ENCODE data around the gene MPP2.
"Not testable (repeated sequence)": the region's sequence is repeated elsewhere in the genome, so short reads cannot be mapped to it uniquely, and the experiment has no call there.

MPP2 gene

DNA sequence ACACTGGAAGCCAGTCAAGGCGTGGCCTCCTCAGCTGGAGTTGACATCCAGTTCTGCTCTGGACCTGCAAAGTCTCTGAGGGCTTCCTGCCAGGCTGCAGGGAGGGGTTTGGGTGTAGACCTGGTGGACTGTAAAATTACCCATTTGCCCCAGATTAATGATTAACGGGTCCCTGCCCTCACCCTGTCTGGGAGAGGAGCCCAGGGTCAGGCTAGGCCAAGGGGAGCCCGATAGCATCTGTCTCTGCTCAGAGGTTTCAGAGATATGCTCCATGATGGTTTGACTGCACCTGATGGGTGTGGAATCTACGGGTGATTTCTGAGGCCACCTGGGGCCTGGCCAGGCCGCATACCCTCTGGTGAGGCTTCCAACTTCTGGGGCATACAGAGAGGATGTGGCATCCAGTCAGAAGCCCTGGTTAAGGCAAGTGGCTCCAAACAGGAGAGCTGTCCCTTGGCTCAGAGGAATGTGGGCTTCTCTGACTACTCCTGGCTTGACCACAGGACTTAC lies 23.8 kb upstream of the MPP2 start:
- DNase-seq (ENCODE audit: low read depth in 2 of 2) = no peak

DNA sequence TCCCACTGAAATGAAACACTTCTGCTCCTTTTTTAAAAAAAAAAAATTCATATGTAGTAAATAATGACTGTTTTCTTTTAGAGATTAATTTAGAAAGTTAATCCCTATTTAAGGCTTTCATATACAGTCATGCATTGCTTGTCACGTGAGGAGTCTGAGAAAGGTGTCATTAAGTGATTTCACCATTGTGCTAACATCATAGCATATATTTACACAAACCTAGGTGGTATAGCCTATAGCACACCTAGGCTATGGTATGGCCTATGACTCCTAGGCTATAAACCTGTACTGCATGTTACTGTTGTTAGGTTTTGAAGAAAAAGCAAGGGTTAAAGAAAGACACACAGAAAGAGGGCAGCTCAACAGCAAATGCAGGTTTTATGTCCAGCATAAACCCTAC lies 21.3 kb upstream of the MPP2 start:
- DNase-seq (ENCODE audit: low read depth in 2 of 2) = no peak

DNA sequence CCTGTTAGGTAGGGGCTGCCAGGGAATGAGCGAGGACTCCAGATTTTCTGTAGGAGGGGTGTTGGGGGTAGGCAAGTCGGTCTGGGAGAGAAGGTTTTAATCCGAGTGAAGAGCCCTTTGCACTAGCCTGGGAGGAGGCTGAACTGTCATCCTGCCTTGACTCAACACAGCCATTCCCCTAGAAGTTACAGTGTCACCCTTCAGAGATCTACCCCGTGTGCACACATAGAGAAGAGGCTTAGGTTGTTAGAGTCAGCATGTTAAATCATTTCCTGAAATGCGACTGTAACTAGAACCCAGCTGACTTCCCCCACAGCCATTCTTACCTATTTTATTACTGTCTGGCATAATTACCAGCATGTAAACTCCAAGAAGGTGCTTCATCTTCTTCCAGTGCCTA lies 20.6 kb upstream of the MPP2 start:
- DNase-seq (ENCODE audit: low read depth in 2 of 2) = not testable (repeated sequence)

DNA sequence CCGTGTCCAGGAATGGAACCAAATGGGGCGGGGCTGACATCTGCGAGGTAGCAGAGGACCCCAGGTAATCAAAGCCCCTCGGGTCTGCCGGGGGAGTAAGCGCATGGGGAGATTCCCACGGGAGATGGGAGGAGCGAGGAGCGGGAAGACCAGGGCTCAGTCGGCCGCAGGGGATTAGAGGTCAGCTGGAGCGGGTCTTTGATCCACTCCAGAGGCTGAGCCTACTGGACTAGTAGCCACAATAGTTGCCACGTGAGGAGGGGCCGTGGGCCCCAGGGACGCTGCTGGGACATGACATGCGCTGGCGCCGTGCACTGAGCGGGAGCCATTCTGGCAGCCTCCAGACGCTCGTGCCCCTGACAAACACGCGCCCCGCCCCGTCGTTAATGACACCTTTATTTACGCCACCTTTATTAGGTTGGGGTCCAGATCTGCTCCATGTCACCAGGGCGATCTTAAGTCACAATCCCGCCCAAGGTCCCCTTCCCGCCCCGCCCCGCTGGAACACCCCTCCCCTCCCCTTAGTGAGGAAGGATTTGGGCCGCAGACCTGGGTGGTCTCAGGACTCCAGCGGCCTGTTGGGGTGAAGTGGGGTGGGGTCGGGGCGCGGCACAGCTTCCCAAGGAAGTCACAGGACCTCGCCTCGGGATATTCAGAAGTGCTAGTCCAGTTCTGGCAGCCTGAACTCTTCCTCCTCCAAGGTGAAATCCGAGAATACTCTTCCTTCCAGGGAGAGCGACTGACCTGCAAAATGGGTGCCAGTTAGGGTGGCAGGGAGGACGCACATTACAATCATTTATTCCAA lies 19.9 kb upstream of the MPP2 start:
- DNase-seq (ENCODE audit: low read depth in 2 of 2) = no peak

DNA sequence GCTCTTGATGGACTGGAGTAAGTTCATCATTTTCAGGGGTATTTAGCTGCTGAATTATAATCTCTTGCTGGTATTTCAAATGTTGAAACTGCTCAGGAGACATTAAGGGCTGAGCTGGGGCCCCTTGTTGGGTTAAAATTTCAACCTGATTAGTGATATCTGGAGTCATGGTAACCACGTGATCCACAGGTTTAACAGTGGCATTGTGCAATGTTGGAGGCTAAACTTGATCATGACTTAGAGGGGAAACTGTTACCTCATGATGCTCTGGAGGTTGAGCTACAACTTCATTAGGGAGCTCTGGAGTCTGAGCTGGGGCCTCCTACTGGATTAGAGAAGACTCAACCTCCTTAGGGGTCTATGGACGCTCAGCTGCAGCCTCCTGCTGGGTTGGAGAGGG lies 17.2 kb upstream of the MPP2 start:
- DNase-seq (ENCODE audit: low read depth in 2 of 2) = no peak

DNA sequence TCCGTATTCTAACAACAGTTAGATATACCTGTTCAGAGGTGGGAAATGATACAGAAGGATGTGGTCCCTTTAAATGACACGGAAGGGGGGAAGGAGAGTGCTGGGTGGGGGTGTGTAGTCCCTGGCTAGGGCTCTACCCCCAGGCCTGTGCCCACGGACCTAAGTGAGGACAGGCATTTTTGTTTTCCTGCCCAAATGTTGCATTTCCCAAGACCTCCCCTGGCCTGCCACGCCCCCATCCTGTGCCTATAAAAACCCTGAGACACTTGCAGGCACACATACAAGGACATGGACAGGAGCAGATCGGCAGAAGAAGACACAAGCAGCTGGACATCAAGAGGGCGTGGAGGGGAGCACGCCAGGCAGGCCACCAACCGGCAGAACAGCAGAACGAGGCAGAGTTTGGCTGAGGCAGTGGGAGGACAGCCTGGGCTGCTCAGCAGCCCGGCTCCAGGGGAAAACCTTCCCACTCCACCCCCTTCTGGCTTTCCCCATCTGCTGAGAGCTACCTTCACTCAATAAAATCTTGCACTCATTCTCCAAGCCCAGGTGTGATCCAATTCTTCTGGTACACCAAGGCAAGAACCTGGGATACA lies 13.3 kb upstream of the MPP2 start:
- no peak for DNase-seq (ENCODE audit: low read depth in 2 of 2)

DNA sequence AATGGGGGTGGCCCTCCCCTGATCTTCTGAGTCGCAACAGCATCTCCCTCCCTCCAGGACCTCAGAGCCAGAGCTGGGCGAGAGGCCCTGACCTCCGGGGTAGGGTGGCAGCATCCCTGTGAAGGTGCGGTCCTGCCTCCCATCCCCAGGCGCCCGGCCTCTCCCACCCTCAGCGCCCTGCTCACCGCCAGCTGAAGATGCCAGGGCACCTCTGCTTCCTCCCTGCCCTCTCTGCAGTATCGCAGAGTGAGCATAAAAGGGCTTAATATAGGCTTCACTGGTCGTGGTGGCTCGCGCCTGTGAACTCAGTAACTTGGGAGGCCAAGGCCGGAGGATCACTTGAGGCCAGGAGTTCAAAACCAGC lies 10.7 kb upstream of the MPP2 start:
- DNase-seq (ENCODE audit: low read depth in 2 of 2) = no peak

DNA sequence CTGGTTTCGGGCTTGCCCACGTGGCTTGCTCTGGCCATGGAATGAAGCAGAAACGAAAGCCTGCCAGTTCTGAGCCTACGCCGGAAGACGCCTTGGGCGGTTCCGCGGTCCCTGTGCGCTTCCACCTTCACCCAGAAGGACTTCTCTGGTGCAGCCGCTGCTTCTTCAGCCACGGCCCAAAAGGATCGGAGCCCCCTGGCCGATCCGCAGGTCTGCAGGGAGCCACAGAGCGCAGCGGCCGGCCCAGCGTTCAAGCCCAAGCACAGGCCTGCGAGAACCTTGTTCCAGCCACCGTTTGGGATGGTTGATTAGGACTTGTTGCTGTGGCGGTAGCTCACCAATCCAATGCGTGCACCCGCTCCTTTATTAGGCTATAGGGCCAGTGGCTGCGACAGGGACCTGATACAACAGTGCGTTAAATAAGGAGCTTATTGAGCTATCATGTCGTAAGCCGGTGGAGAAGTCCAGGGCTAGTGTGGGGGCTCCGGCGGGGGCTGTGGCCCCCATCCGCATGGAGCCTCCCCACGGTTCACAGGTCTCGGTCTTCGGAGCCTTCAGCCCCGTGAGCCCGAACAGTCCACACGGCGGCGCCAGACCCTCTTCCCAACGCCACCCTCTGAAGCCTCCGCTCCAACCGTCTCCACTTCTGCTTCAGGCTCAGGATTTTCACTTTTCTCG lies 10.2 kb upstream of the MPP2 start:
- peak in 1 of 2 donors; percentile 18 for DNase-seq (ENCODE audit: low read depth in 2 of 2)

DNA sequence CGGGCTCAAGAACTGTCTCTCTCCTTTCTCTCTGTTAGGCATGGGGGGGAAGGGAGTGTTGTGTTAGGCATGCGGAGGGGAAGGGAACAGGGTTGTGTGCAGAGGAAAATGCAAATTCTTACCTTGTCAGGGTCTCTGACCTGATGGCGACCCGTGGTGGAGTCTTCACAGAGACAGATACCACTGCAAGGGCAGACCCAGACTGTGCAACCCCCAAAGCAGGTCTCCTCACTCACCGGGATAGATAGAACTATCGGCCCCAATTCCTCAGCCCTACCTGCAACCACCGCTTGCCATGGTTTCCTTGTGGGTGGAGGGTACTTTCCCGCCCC lies 9.6 kb upstream of the MPP2 start:
- no peak for DNase-seq (ENCODE audit: low read depth in 2 of 2)

DNA sequence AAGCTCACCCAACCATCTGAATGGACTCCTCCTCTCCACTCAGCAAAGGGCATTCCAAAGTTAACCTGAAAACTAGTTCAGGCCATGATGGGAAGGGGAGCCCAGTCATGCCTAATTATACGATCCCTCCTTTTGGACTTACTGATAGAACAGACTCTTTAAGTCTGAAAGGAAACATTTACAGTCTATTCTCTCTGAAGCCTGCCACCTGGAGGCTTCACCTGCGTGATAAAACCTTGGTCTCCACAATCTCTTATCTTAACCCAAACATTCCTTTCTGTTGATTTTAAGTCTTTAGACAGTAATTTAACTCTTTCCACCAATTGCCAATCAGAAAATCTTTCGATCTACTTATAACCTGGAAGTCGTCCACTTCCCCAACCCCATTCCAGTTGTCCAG lies 9.0 kb upstream of the MPP2 start:
- DNase-seq (ENCODE audit: low read depth in 2 of 2) = no peak

DNA sequence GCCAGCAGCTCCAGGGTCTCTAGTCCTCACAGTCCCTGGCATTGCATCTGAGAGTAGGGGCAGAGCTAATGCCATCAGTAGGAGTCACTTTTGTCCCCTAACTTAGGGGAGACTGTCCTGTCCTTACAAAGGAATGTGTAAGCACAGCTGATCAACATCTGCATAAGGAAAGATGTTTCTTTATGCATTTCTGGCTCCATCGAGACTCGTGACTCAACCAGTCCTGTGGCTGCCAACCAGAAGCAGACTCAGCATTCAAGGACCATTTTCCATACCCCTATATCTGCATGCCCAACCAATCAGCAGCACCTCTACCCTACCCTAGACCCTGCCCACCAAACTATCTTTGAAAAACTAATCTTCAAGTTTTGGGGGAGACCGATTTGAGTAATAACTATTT lies 8.2 kb upstream of the MPP2 start:
- DNase-seq (ENCODE audit: low read depth in 2 of 2) = no peak

DNA sequence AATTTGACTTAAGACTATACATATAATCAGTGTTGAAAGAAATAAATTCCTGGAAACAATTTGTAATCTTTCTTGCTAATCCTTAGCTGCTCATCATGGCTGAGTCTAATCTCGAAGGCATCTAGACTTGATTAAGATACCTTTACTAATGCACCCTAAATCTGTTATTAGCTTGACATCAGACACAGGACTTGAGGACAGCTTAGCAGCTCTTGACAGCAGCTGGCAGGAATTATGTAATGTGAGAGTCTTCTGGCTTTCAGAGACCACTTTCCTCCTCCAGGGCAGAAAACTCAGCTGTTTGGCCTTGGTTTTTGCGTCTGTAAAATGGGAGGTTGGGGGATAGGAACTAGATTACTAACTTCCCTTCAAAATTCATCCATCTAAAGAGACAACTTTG lies 7.1 kb upstream of the MPP2 start:
- DNase-seq (ENCODE audit: low read depth in 2 of 2) = no peak

DNA sequence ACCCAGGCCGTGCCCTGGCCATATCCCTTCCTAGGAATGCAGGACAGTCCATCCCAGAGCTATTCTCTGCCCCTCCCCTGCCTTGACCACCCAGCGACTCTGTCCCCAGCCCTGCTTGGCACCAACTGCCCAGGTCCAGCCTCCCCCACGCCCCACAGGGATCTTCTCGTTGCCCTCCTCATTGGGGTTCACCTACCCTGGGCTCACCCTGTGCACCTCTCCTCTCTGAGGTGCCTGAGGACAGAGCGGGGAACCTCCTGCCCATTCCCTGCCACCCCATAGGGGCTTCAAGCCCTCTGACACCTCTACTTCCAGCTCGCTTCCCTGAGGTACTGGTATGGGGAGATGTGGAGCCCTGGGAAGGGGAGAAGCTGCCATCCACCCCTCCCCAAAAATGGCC lies 6.2 kb upstream of the MPP2 start:
- no peak for DNase-seq (ENCODE audit: low read depth in 2 of 2)

DNA sequence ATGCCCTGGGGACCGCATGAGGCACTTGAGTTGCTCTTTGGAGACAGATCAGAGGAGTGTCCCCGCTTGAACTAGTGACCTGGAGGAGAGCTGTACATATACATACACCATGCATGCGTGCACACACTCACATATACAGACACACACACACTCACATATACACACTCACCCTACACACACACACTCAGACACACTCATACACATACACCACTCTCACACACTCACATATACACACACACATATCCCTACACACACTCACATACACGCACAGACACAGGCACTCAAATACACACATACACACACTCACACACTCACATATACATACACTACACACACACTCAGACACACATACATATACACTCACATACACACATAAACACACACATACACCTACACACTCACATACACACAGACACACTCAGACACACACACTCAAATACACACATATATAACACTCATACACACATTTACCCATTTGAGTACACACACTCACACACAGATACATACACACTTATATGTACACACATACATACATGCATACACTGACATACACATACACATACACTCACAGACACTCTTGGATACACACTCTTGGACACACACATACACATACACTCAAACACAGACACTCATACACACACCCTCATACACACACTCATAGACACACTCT lies 5.4 kb upstream of the MPP2 start:
- DNase-seq (ENCODE audit: low read depth in 2 of 2) = no peak

DNA sequence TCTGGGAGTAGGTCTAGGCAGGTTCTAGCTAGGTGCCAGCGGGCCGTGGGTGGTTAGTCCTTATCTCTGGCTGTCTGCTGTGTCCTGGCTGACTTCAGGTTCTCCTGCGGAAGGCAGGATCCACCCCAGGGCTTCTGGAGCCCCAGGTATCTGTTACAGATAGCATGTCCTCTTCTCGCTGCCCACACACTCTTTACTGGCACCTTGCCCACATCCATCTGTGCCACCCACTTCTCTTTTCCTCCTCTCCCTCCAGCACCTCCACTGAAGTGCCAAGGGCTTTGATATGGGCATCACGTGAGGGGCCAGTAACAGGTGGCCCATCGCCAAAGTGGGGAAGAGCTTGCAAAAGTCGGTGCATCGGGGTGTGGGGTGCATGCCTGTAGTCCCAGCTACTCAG lies 4.6 kb upstream of the MPP2 start:
- DNase-seq (ENCODE audit: low read depth in 2 of 2) = no peak

DNA sequence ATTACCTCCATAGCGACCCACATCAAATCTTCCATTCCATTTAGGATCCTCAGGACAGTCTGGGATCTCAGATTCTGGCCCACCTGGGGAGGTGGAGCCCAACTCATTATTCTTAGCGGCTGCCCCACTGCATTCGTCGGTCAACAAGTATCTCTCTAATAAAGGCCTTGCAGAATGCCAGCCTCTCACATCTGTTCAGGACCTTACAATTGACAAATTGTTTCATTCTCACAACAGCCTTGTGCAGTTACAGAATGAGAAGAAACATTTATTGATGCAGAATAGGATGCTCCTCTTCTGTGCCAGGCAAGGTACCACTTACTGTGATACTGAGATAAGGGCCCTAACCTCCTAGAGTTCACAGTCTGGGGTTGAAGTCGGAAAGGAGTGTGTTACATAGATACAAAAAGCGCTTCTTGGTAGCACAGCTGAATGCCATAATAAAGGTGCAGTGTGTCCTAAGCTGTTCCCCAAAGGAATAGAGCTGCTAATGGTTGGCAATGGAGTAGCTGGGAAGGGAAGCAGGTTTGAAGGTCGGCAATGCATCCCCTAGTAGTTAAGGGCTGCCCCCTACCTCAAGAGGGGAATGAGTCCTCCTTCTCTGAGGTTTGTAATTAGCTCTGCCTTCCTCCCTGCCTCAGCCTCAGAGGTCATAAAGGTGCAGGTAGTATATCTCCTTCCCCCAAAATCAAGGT lies 2.3 kb upstream of the MPP2 start:
- DNase-seq (ENCODE audit: low read depth in 2 of 2) = no peak

DNA sequence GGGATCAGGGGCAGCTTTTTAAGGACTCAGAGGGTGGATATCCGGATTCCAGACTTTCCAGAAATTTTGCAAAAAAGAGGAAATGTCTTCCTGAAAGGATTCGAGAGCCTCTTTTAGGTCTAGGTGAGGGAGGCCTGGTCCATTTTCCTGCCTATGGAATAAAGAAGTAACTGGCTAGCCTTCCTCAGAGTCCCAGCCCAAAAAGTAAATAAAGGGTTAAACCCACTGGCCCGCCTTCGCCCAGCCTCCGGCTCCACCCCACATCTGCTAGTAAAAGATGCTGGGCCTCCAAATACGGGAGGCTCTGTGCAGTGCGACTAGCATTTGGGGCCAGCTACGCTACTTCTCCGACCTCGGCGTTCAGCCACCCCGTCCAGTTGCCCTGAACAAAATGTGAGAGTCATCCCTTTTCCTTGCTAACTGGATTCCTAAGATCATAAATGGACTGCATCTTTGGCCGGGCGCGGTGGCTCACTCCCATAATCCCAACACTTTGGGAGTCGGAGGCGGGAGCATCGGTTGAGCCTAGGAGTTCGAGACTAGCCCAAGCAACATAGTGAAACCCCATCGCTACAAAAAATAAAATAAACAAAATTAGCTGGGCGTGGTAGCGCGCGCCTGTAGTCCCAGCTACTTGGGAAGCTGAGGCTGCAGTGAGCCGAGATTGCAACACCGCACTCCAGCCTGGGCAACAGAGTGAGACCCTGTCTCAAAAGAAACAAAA lies 824 bp upstream of the MPP2 start:
- DNase-seq (ENCODE audit: low read depth in 2 of 2) = peak in 1 of 2 donors; percentile 35

DNA sequence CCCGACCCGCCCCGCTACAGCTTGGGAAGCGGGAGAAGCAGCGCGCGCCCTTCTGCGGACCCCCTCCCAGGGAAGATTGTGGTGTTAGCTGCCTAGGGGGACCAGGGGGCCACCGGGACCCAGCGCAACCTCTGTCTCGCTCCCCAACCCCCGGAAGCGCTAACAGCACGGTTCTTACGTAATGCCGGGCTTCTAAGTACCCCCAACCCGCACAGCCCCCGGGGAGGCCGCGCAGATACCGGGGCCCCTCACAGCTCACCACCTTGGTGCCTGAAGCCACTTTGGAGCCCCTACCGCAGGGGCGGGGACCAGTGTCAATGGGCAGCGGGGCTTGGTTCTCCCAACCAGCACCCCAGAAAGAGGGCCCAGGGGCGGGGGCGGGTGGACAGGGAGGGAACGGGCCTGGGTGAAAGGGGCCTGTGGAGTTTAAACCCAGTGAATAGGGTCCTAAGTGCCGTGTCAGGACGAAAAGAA lies 348 bp downstream of the MPP2 start:
- no peak for DNase-seq (ENCODE audit: low read depth in 2 of 2)

DNA sequence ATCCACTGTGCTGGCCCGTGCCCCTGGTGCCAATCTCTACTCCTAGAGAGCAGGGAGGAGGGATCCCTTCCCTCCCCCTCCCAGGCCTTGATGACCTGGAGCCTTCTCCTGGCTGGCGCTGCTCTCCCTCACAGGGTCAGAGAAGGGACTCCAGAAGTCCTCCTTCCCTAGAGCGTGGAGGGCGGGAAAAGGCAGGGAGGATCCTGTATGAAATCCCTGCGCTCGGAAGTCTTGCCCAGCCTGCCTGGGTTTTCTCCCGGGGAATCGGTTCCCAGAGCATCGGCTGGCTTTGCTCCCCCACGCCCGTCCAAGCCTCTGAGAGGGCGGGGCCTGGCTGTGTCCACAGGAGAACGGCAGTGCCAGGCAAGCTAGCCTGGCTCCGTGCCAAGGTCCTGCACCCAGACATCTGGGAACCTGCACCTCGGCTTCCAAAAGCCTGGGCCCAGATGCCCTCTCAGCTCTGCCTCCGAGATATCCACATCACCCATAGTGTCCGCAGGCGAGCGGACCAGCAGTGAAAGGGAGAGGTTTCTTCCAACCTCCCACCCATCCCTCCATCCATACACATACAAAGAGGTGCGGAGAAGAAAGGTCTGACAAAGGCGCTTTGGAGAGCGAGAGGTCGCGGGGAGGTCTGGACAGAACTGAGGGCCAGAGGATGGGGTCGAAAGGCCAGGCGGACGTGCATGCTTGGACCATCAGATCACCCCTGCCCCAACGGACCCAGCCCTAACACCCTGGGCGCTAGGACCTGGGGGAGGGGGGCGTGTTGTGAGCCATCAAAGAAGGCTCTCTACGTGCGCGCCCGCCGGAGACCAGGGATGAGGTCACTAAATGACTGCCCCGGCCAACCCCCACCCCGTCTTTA lies 1.1 kb downstream of the MPP2 start:
- DNase-seq (ENCODE audit: low read depth in 2 of 2) = peak in 1 of 2 donors; percentile 24

DNA sequence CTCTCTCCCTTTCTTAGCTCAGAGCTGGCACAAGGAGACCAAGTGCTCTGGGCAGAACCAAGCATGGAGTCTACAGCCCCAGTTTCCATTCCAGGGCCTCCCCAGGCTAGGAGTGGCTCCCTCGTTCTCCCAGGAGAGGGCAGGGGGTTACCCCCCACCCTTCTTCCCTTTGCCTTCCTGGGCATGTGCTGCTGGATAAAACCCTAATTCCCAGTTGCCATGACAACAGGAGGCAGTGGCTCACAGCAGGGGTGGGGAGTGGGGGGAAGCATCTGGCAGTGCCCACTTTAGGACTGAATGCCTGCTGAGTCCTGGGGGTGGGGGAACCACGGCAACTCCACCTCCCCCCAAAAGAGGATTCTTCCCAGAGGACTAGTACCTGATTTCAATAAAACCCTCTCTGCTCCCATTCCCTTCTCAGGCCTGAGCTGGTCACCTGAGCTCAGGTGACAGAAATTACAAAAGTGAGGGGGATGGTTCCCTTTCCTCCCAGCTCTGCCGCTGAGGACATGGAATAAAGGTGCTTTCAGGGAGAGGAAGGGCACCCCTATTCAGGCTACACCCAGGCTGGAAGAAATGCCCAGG lies 1.8 kb downstream of the MPP2 start:
- DNase-seq (ENCODE audit: low read depth in 2 of 2) = no peak
